WERI-Rb-1 (cell line): ENCODE results near the gene TANC1.
"Not testable (repeated sequence)": the region's sequence is repeated elsewhere in the genome, so short reads cannot be mapped to it uniquely, and the experiment has no call there.

ENCODE experiments used
- DNase-seq: peaks from one replicate; pipeline ENCODE4 v3.0.0-alpha.2; 2020
- H3K27ac ChIP-seq: fragments of 250-450 bp; sonication (Bioruptor Pico); 2 replicates; pipeline ENCODE4 v1.5.1; 2020; ENCODE audit warnings: mild to moderate bottlenecking, moderate library complexity
- H3K27me3 ChIP-seq: fragments of 250-450 bp; sonication (Bioruptor Pico); 2 replicates; pipeline ENCODE4 v1.5.1; 2021; ENCODE audit warnings: mild to moderate bottlenecking, low read depth, moderate library complexity; ENCODE audit not compliant: insufficient read depth, severe bottlenecking
- H3K36me3 ChIP-seq: fragments of 250-450 bp; sonication (Bioruptor Pico); 2 replicates; pipeline ENCODE4 v1.5.1; 2020; ENCODE audit warnings: mild to moderate bottlenecking, moderate library complexity
- H3K4me3 ChIP-seq: 2 replicates; pipeline ENCODE4 v1.5.1; 2011; ENCODE audit warnings: low read depth, mild to moderate bottlenecking, control low read depth, low read length
- H3K9me3 ChIP-seq: fragments of 250-450 bp; sonication (Bioruptor Pico); 2 replicates; pipeline ENCODE4 v1.5.1; 2021; ENCODE audit warnings: mild to moderate bottlenecking, moderate library complexity; ENCODE audit not compliant: severe bottlenecking
- CTCF ChIP-seq: IDR thresholded peaks from 2 replicates; pipeline ENCODE4 v1.5.1; 2011; ENCODE audit warnings: low read depth, mild to moderate bottlenecking, control low read depth, inconsistent platforms, low read length

Gene TANC1

GRCh38 chr2:159032146-159032545 lies 63.7 kb downstream of the TANC1 start:
- no peaks in the 10 kb centered on the region for H3K27me3 ChIP-seq
- H3K9me3 ChIP-seq: peaks cover 2% of the 10 kb centered on the region
- peak overlapping the region; percentile 18; the same call in 1 of the 2 replicates for H3K27ac ChIP-seq
- no peak for TF ChIP-seq CTCF
- H3K4me3 ChIP-seq: no peak overlapping the region
- DNase-seq: no peak
- H3K36me3 ChIP-seq: no peaks in the 10 kb centered on the region

- DNase-seq: no peak
- TF ChIP-seq CTCF: no peak
- Histone ChIP-seq H3K27me3 (no peaks in the 10 kb centered on the region), H3K36me3 (no peaks in the 10 kb centered on the region), H3K27ac (no peak overlapping the region), H3K9me3 (peaks cover 5% of the 10 kb centered on the region), H3K4me3 (no peak overlapping the region)
Measured at GRCh38 chr2:159032580-159032979, 64.1 kb downstream of the TANC1 start.

GRCh38 chr2:159034713-159035112 lies 66.3 kb downstream of the TANC1 start:
- Histone ChIP-seq H3K27me3 (no peaks in the 10 kb centered on the region), H3K27ac (no peak overlapping the region), H3K4me3 (no peak overlapping the region), H3K36me3 (no peaks in the 10 kb centered on the region), H3K9me3 (peaks cover 5% of the 10 kb centered on the region)
- no peak for DNase-seq
- TF ChIP-seq CTCF: no peak

- no peaks in the 10 kb centered on the region for H3K27me3 ChIP-seq
- DNase-seq: peak; percentile 69
- H3K4me3 ChIP-seq: no peak overlapping the region
- peak; percentile 71 for TF ChIP-seq CTCF
- no peak overlapping the region for H3K27ac ChIP-seq
- H3K36me3 ChIP-seq: no peaks in the 10 kb centered on the region
- peaks cover 5% of the 10 kb centered on the region for H3K9me3 ChIP-seq
Measured at GRCh38 chr2:159035790-159036411, 67.5 kb downstream of the TANC1 start.

- not testable (repeated sequence) for H3K27me3 ChIP-seq, H3K4me3 ChIP-seq, H3K27ac ChIP-seq, H3K9me3 ChIP-seq, DNase-seq, H3K36me3 ChIP-seq
Measured at GRCh38 chr2:159036461-159036860, 68.0 kb downstream of the TANC1 start.

- H3K36me3 ChIP-seq, H3K27me3 ChIP-seq, H3K4me3 ChIP-seq, H3K27ac ChIP-seq, DNase-seq: not testable (repeated sequence)
- H3K9me3 ChIP-seq: peaks cover 11% of the 10 kb centered on the region
Measured at GRCh38 chr2:159041328-159041727, 72.9 kb downstream of the TANC1 start.
